ENCODE results near the gene KIFC1.
"Not testable (repeated sequence)": the region's sequence is repeated elsewhere in the genome, so short reads cannot be mapped to it uniquely, and the experiment has no call there.

Gene KIFC1, protein sequence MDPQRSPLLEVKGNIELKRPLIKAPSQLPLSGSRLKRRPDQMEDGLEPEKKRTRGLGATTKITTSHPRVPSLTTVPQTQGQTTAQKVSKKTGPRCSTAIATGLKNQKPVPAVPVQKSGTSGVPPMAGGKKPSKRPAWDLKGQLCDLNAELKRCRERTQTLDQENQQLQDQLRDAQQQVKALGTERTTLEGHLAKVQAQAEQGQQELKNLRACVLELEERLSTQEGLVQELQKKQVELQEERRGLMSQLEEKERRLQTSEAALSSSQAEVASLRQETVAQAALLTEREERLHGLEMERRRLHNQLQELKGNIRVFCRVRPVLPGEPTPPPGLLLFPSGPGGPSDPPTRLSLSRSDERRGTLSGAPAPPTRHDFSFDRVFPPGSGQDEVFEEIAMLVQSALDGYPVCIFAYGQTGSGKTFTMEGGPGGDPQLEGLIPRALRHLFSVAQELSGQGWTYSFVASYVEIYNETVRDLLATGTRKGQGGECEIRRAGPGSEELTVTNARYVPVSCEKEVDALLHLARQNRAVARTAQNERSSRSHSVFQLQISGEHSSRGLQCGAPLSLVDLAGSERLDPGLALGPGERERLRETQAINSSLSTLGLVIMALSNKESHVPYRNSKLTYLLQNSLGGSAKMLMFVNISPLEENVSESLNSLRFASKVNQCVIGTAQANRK

DNA sequence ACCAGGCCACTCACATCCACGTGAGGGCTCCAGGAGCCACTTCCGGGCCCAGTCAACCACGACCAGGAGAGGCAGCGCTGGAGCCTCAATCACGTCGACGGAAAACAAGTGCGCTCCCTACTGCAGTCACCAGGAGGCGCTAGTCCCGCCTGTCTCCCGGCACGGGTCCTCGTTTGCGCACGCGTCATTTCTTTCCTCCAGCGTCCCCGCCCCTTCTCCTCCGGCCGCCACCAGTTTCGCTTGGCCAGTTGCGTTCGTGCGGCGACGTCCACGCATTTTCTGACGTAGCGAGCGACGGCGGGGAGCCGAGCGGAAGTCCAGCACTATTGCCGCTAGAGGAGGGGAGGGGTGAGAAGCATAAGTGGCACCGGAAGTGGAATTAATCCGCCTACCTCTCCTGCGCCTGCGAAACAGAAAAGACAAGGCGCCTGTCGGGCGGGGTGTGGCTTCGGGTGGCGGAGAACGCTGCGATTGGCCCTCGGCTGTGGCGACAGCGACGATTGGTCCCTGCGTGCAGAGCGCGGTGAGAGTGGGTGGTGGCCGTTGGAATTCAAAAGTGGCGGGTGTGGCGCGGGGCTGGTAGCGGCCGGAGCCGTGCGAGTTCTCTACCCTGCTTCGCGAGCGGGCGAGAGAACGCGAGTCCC is at the start of gene KIFC1:
KIFC1 (plus strand) TSS at position 546 of the 644 bp plus-strand sequence. CDS start 163 bp downstream, outside the sequence.
- FAIRE-seq, result no peak
- TF ChIP-seq, protein P1, sequence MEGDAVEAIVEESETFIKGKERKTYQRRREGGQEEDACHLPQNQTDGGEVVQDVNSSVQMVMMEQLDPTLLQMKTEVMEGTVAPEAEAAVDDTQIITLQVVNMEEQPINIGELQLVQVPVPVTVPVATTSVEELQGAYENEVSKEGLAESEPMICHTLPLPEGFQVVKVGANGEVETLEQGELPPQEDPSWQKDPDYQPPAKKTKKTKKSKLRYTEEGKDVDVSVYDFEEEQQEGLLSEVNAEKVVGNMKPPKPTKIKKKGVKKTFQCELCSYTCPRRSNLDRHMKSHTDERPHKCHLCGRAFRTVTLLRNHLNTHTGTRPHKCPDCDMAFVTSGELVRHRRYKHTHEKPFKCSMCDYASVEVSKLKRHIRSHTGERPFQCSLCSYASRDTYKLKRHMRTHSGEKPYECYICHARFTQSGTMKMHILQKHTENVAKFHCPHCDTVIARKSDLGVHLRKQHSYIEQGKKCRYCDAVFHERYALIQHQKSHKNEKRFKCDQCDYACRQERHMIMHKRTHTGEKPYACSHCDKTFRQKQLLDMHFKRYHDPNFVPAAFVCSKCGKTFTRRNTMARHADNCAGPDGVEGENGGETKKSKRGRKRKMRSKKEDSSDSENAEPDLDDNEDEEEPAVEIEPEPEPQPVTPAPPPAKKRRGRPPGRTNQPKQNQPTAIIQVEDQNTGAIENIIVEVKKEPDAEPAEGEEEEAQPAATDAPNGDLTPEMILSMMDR (IDR thresholded peaks at IDR 0.05; ENCODE audit: insufficient read depth, missing control alignments), result peak; percentile 85
- peak; percentile 80 for DNase-seq (ENCODE audit: insufficient read length, low spot score)

DNA sequence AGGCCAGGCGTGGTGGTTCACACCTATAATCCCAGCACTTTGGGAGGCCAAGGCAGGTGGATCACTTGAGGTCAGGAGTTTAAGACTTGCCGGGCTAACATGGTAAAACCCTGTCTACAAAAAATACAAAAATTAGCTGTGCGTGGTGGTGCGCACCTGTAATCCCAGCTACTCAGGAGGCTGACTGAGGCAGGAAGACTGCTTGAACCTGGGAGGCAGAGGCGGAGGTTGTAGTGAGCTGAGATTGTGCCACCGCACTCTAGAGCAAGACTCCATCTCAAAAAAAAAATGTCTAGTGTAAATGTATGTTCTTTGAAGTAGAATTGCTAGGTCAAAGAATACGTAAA is 48.0 kb upstream of the KIFC1 start:
- DNase-seq (ENCODE audit: insufficient read length, low spot score); FAIRE-seq: not testable (repeated sequence)

DNA sequence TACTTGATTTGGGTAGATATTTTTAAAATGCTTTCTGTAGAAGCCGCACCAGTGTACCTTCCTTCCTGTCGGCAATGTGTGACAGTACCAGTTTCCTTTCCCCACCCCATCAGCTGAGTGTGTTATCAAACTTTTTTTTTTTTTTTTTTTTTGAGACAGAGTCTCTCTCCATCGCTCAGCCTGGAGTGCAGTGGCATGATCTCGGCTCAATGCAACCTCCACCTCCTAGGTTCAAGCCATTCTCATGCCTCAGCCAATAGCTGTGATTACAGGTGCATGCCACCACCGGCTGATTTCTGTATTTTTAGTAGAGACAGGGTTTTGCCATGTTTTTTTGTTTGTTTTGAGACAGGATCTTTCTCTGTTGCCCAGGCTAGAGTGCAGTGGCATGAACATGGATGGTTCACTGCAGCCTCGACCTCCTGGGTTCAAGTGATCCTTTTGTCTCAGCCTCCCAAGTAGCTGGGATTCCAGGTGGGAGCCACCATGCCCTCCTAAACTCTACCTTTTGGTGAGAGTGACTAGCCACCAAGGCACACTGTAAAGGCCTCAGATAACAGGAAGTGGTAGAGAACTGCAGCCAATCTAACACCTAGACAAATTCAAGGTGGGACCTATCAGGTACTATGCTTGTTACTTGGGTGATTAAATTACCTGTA is 47.5 kb upstream of the KIFC1 start:
- FAIRE-seq, result no peak
- no peak for DNase-seq (ENCODE audit: insufficient read length, low spot score)
- TF ChIP-seq, protein P1 (IDR thresholded peaks at IDR 0.05; ENCODE audit: insufficient read depth, missing control alignments), result no peak

DNA sequence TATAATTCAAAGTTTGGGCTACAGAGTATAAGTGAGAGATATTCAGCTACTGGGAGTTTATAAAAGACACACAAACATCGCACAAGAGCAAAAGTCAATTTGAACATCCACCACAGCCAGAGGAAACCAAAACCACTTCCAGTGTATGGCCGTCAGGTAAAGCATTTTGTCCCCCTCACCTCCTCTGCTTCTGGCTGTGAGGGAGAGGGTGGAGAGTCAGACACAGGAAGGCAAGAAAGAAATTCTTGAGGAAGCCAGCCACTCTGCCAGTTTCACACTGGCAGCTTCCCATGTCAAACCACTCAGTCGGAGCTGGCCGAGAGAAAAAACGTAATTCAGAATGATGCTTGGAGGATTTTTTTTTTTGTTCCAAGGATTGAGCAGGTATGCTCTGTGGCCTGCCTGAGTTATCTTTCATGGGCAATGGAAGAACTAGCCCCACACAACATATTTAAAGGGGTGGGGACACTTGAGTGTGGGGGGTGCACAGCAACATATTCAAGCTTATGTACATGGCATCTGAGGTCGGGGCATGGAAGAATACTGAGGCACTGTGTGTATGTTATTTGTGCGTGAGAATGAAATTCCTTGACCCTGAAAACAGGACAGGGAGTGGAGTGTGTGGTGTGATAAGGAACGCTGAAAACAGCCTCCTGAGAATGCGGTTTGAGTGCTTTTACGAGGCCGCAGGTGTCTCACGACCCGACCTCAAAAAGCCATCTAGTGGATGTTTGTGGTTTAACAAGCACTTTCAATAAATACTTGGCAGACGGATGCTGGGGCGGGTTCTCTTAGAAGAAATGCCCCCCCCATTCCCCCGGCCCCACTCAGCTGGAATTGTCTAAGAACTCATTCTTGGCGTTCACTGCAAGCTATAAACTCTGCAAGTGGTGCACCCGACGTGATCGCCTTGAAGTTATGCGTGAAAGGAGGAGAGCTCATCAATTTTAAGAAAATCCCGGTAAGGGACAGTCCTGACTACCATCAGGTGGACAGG is 46.6 kb upstream of the KIFC1 start:
- DNase-seq (ENCODE audit: insufficient read length, low spot score), result no peak
- no peak for FAIRE-seq

DNA sequence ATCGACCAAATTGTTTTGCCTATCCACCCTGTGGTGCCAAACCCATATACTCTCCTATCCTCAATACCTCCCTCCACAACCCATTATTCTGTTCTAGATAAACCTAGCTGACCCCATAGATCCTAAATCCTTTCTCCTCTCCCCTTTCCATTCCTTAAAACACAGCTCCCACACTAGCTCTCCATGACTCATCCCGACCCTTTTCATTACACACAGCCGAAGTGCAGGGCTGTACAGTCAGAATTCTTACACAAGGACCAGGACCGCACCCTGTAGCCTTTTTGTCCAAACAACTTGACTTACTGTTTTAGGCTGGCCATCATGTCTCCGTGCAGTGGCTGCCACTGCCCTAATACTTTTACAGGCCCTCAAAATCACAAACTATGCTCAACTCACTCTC is 44.7 kb upstream of the KIFC1 start:
- DNase-seq (ENCODE audit: insufficient read length, low spot score); FAIRE-seq: not testable (repeated sequence)

More for the DNA sequence above, 46.6 kb upstream of the KIFC1 start:
- TF ChIP-seq, protein P1 (IDR thresholded peaks at IDR 0.05; ENCODE audit: insufficient read depth, missing control alignments), result peak; percentile 55

DNA sequence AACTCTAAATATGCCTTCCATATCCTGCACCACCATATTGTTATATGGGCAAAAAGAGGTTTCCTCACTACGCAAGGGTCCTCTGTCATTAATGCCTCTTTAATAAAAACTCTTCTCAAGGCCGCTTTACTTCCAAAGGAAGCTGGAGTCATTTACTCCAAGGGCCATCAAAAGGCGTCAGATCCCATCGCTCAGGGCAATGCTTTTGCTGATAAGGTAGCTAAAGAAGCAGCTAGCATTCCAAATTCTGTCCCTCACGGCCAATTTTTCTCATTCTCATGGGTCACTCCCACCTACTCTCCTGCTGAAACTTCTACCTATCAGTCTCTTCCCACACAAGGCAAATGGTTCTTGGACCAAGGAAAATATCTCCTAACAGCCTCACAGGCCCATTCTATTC is 43.8 kb upstream of the KIFC1 start:
- TF ChIP-seq, protein P1 (IDR thresholded peaks at IDR 0.05; ENCODE audit: insufficient read depth, missing control alignments), result no peak
- FAIRE-seq (no peak), DNase-seq (ENCODE audit: insufficient read length, low spot score) (no peak)

DNA sequence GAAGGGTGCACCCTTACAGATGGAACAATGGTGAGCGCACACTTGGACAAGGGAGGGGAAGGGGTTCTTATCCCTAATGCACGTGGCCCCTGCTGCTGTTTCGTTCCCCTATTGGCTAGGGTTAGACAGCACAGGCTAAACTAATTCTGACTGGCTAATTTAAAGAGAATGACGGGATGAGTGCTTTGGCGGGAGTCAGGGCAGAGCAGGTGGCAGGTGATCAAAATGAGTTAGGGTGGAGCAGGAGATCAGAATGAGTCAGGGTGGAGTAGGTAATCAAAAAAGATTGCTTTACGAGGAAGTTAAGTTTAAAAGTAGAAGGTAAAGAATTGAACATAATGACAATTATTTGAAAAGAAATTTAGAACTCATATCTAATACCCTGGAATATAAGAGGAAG is 35.8 kb upstream of the KIFC1 start:
- FAIRE-seq; DNase-seq (ENCODE audit: insufficient read length, low spot score): not testable (repeated sequence)

DNA sequence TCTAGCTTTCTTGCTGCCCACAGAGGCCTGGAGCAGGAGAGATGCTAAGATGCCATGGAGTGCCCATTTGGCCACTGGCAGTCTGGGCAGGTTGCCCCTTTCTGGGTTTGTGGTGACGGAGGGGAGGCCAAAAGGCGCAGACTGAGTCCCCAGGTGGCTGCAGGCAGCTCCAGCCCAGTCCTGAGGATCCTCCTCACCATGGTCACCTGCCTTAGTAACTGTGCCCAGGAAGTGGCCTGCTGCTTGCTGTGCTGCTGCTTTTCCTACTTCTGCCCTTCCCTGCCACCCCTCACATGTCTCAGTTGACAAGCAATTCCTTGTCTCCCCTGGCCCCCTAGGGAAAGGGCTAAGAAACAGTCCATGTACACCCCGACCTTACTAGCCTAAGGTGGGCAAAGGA is 35.3 kb upstream of the KIFC1 start:
- FAIRE-seq (no peak), DNase-seq (ENCODE audit: insufficient read length, low spot score) (no peak)
- TF ChIP-seq, protein P1 (IDR thresholded peaks at IDR 0.05; ENCODE audit: insufficient read depth, missing control alignments), result no peak

DNA sequence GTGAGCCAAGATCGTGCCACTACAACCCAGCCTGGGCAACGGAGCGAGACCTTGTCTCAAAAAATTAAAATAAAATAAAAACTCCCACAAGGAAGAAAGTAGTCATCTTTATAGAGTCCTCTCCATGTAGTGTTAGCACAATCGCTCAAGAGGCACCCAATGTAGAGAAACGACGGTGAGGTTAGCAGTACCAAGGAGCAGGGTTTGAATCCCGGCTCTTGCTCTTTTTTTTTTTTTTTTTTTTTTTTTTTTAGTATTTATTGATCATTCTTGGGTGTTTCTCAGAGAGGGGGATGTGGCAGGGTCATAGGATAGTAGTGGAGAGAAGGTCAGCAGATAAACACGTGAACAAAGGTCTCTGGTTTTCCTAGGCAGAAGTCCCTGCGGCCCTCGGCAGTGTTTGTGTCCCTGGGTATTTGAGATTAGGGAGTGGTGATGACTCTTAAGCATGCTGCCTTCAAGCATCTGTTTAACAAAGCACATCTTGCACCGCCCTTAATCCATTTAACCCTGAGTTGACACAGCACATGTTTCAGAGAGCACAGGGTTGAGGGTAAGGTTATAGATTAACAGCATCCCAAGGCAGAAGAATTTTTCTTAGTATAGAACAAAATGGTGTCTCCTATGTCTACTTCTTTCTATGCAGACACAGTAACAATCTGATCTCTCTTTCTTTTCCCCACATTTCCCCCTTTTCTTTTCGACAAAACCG is 34.3 kb upstream of the KIFC1 start:
- DNase-seq (ENCODE audit: insufficient read length, low spot score); FAIRE-seq: not testable (repeated sequence)

Measured in D721Med (cell line).